ENCODE measurements around the gene DPYD.

DPYD gene

GRCh38 chr1:97433824-97434177 is 487.0 kb downstream of the DPYD start:
- Histone ChIP-seq H3K36me3 (ENCODE audit: insufficient read depth, low read length) (no peaks in the 10 kb centered on the region), H3K4me3 (ENCODE audit: low read length) (no peak overlapping the region), H3K9ac (ENCODE audit: low read depth, low read length) (no peak overlapping the region), H3K4me1 (ENCODE audit: insufficient read depth, low read length) (no peaks in the 10 kb centered on the region), H3K27ac (ENCODE audit: low read depth, low read length) (no peak overlapping the region), H3K27me3 (ENCODE audit: insufficient read depth, low read length) (no peaks in the 10 kb centered on the region), H3K9me3 (ENCODE audit: insufficient read depth, low read depth, low read length) (no peaks in the 10 kb centered on the region)
- WGBS: 89% methylated on average over 1 of the region's 2 CpGs

GRCh38 chr1:97433094-97433823 is 487.6 kb downstream of the DPYD start:
- H3K27ac ChIP-seq (ENCODE audit: low read depth, low read length): no peak overlapping the region
- H3K9me3 ChIP-seq (ENCODE audit: insufficient read depth, low read depth, low read length): no peaks in the 10 kb centered on the region
- 92% methylated on average over 2 of the region's 2 CpGs for whole genome bisulfite sequencing
- no peaks in the 10 kb centered on the region for H3K4me1 ChIP-seq (ENCODE audit: insufficient read depth, low read length)
- H3K36me3 ChIP-seq (ENCODE audit: insufficient read depth, low read length): no peaks in the 10 kb centered on the region
- no peak overlapping the region for H3K4me3 ChIP-seq (ENCODE audit: low read length)
- H3K9ac ChIP-seq (ENCODE audit: low read depth, low read length): no peak overlapping the region
- no peaks in the 10 kb centered on the region for H3K27me3 ChIP-seq (ENCODE audit: insufficient read depth, low read length)

- Histone ChIP-seq H3K9ac (ENCODE audit: low read depth, low read length) (no peak overlapping the region), H3K4me1 (ENCODE audit: insufficient read depth, low read length) (peaks cover 14% of the 10 kb centered on the region; the same call in 1 of the 2 replicates), H3K36me3 (ENCODE audit: insufficient read depth, low read length) (no peaks in the 10 kb centered on the region), H3K4me3 (ENCODE audit: low read length) (no peak overlapping the region), H3K27ac (ENCODE audit: low read depth, low read length) (no peak overlapping the region), H3K9me3 (ENCODE audit: insufficient read depth, low read depth, low read length) (no peaks in the 10 kb centered on the region), H3K27me3 (ENCODE audit: insufficient read depth, low read length) (no peaks in the 10 kb centered on the region)
- WGBS: 97% methylated on average over 3 of the region's 3 CpGs
These were observed 493.5 kb downstream of the DPYD start for GRCh38 chr1:97427371-97427770.

GRCh38 chr1:97424209-97424608 is 496.6 kb downstream of the DPYD start:
- Histone ChIP-seq H3K9me3 (ENCODE audit: insufficient read depth, low read depth, low read length) (no peaks in the 10 kb centered on the region), H3K9ac (ENCODE audit: low read depth, low read length) (no peak overlapping the region), H3K4me3 (ENCODE audit: low read length) (no peak overlapping the region), H3K36me3 (ENCODE audit: insufficient read depth, low read length) (no peaks in the 10 kb centered on the region), H3K27me3 (ENCODE audit: insufficient read depth, low read length) (no peaks in the 10 kb centered on the region), H3K4me1 (ENCODE audit: insufficient read depth, low read length) (peaks cover 14% of the 10 kb centered on the region; the same call in 1 of the 2 replicates), H3K27ac (ENCODE audit: low read depth, low read length) (no peak overlapping the region)
- no CpG with 5 or more reads among the region's 1 CpG for WGBS

- peaks cover 14% of the 10 kb centered on the region; the same call in 1 of the 2 replicates for H3K4me1 ChIP-seq (ENCODE audit: insufficient read depth, low read length)
- no peaks in the 10 kb centered on the region for H3K9me3 ChIP-seq (ENCODE audit: insufficient read depth, low read depth, low read length)
- H3K36me3 ChIP-seq (ENCODE audit: insufficient read depth, low read length): no peaks in the 10 kb centered on the region
- no peaks in the 10 kb centered on the region for H3K27me3 ChIP-seq (ENCODE audit: insufficient read depth, low read length)
- no peak overlapping the region for H3K9ac ChIP-seq (ENCODE audit: low read depth, low read length)
- no peak overlapping the region for H3K4me3 ChIP-seq (ENCODE audit: low read length)
- H3K27ac ChIP-seq (ENCODE audit: low read depth, low read length): no peak overlapping the region
- 72% methylated on average over 2 of the region's 2 CpGs for WGBS
These were observed 497.4 kb downstream of the DPYD start for GRCh38 chr1:97423403-97423802.

GRCh38 chr1:97417661-97418060 is 503.2 kb downstream of the DPYD start:
- no peak overlapping the region for H3K27ac ChIP-seq (ENCODE audit: low read depth, low read length)
- H3K9ac ChIP-seq (ENCODE audit: low read depth, low read length): no peak overlapping the region
- no peaks in the 10 kb centered on the region for H3K27me3 ChIP-seq (ENCODE audit: insufficient read depth, low read length)
- no peaks in the 10 kb centered on the region for H3K4me1 ChIP-seq (ENCODE audit: insufficient read depth, low read length)
- H3K36me3 ChIP-seq (ENCODE audit: insufficient read depth, low read length): no peaks in the 10 kb centered on the region
- no peaks in the 10 kb centered on the region for H3K9me3 ChIP-seq (ENCODE audit: insufficient read depth, low read depth, low read length)
- H3K4me3 ChIP-seq (ENCODE audit: low read length): no peak overlapping the region

GRCh38 chr1:97414682-97415312 is 506.0 kb downstream of the DPYD start:
- WGBS: 91% methylated on average over 2 of the region's 3 CpGs
- no peaks in the 10 kb centered on the region for H3K36me3 ChIP-seq (ENCODE audit: insufficient read depth, low read length)
- no peak overlapping the region for H3K27ac ChIP-seq (ENCODE audit: low read depth, low read length)
- H3K4me1 ChIP-seq (ENCODE audit: insufficient read depth, low read length): no peaks in the 10 kb centered on the region
- H3K27me3 ChIP-seq (ENCODE audit: insufficient read depth, low read length): no peaks in the 10 kb centered on the region
- no peak overlapping the region for H3K4me3 ChIP-seq (ENCODE audit: low read length)
- no peaks in the 10 kb centered on the region for H3K9me3 ChIP-seq (ENCODE audit: insufficient read depth, low read depth, low read length)
- H3K9ac ChIP-seq (ENCODE audit: low read depth, low read length): no peak overlapping the region

GRCh38 chr1:97412737-97413136 is 508.1 kb downstream of the DPYD start:
- H3K27me3 ChIP-seq (ENCODE audit: insufficient read depth, low read length): no peaks in the 10 kb centered on the region
- no peaks in the 10 kb centered on the region for H3K4me1 ChIP-seq (ENCODE audit: insufficient read depth, low read length)
- H3K27ac ChIP-seq (ENCODE audit: low read depth, low read length): no peak overlapping the region
- H3K9ac ChIP-seq (ENCODE audit: low read depth, low read length): no peak overlapping the region
- no peaks in the 10 kb centered on the region for H3K36me3 ChIP-seq (ENCODE audit: insufficient read depth, low read length)
- 93% methylated on average over 1 of the region's 1 CpG for WGBS
- H3K9me3 ChIP-seq (ENCODE audit: insufficient read depth, low read depth, low read length): no peaks in the 10 kb centered on the region
- H3K4me3 ChIP-seq (ENCODE audit: low read length): no peak overlapping the region

- no peak overlapping the region for H3K9ac ChIP-seq (ENCODE audit: low read depth, low read length)
- no peaks in the 10 kb centered on the region for H3K36me3 ChIP-seq (ENCODE audit: insufficient read depth, low read length)
- no peaks in the 10 kb centered on the region for H3K4me1 ChIP-seq (ENCODE audit: insufficient read depth, low read length)
- no peak overlapping the region for H3K27ac ChIP-seq (ENCODE audit: low read depth, low read length)
- WGBS: 91% methylated on average over 2 of the region's 4 CpGs
- H3K4me3 ChIP-seq (ENCODE audit: low read length): no peak overlapping the region
- no peaks in the 10 kb centered on the region for H3K9me3 ChIP-seq (ENCODE audit: insufficient read depth, low read depth, low read length)
- H3K27me3 ChIP-seq (ENCODE audit: insufficient read depth, low read length): no peaks in the 10 kb centered on the region
These were observed 508.7 kb downstream of the DPYD start for GRCh38 chr1:97412166-97412565.

GRCh38 chr1:97396463-97396862 is 524.4 kb downstream of the DPYD start:
- H3K27ac ChIP-seq (ENCODE audit: low read depth, low read length): no peak overlapping the region
- H3K9ac ChIP-seq (ENCODE audit: low read depth, low read length): no peak overlapping the region
- no peaks in the 10 kb centered on the region for H3K36me3 ChIP-seq (ENCODE audit: insufficient read depth, low read length)
- H3K4me3 ChIP-seq (ENCODE audit: low read length): no peak overlapping the region
- no peaks in the 10 kb centered on the region for H3K4me1 ChIP-seq (ENCODE audit: insufficient read depth, low read length)
- WGBS: 92% methylated on average over 2 of the region's 3 CpGs
- no peaks in the 10 kb centered on the region for H3K27me3 ChIP-seq (ENCODE audit: insufficient read depth, low read length)
- H3K9me3 ChIP-seq (ENCODE audit: insufficient read depth, low read depth, low read length): no peaks in the 10 kb centered on the region

GRCh38 chr1:97392701-97393100 is 528.1 kb downstream of the DPYD start:
- Histone ChIP-seq H3K4me3 (ENCODE audit: low read length) (no peak overlapping the region), H3K9me3 (ENCODE audit: insufficient read depth, low read depth, low read length) (no peaks in the 10 kb centered on the region), H3K36me3 (ENCODE audit: insufficient read depth, low read length) (no peaks in the 10 kb centered on the region), H3K9ac (ENCODE audit: low read depth, low read length) (no peak overlapping the region), H3K27me3 (ENCODE audit: insufficient read depth, low read length) (no peaks in the 10 kb centered on the region), H3K4me1 (ENCODE audit: insufficient read depth, low read length) (no peaks in the 10 kb centered on the region), H3K27ac (ENCODE audit: low read depth, low read length) (no peak overlapping the region)
